Smooth muscle cell (in vitro differentiated cells): ENCODE measurements around the gene ACO2. TPM values are rescaled to one million over a fixed set of nuclear protein-coding genes. Genes with fewer than 3 reads are reported as not detected.

ENCODE experiments used
- DNase-seq: peaks from one replicate; lab custom pipeline; 2025; ENCODE audit not compliant: unreplicated experiment; lab: John Stamatoyannopoulos, UW
- H2AFZ ChIP-seq: fragments of 200-600 bp; sonication (generic); 2 replicates; pipeline ENCODE4 v1.6.0; 2016; ENCODE audit warnings: antibody characterized with exemption, low read depth, mild to moderate bottlenecking
- H3F3A ChIP-seq: fragments of 200-600 bp; sonication (generic); 2 replicates; pipeline ENCODE4 v1.6.0; 2017; ENCODE audit warnings: antibody characterized with exemption, low read depth
- H3K27ac ChIP-seq: fragments of 200-600 bp; sonication (generic); 2 replicates; pipeline ENCODE4 v1.5.1; 2016; ENCODE audit warnings: low read depth, mild to moderate bottlenecking
- H3K27me3 ChIP-seq: fragments of 200-600 bp; sonication (generic); 2 replicates; pipeline ENCODE4 v1.6.1; 2016; ENCODE audit warnings: low read depth, mild to moderate bottlenecking
- H3K36me3 ChIP-seq: fragments of 200-600 bp; sonication (generic); 2 replicates; pipeline ENCODE4 v1.5.1; 2016; ENCODE audit warnings: low read depth
- H3K4me1 ChIP-seq: fragments of 200-600 bp; sonication (generic); 2 replicates; pipeline ENCODE4 v1.5.1; 2016; ENCODE audit warnings: low read depth
- H3K4me2 ChIP-seq: fragments of 200-600 bp; sonication (generic); 2 replicates; pipeline ENCODE4 v1.6.0; 2016; ENCODE audit warnings: mild to moderate bottlenecking
- H3K4me3 ChIP-seq: fragments of 200-600 bp; sonication (generic); 2 replicates; pipeline ENCODE4 v1.5.1; 2016; ENCODE audit warnings: mild to moderate bottlenecking
- H3K79me2 ChIP-seq: fragments of 200-600 bp; sonication (generic); 2 replicates; pipeline ENCODE4 v1.6.0; 2016; ENCODE audit warnings: low read depth, mild to moderate bottlenecking
- H3K9ac ChIP-seq: fragments of 200-600 bp; sonication (generic); 2 replicates; pipeline ENCODE4 v1.6.0; 2016; ENCODE audit warnings: low read depth
- H3K9me3 ChIP-seq: fragments of 200-600 bp; sonication (generic); replicated peaks from 2 replicates; pipeline ENCODE4 v1.5.1; 2016; ENCODE audit warnings: low read depth
- H4K20me1 ChIP-seq: fragments of 200-600 bp; sonication (generic); 2 replicates; pipeline ENCODE4 v1.6.0; 2016; ENCODE audit warnings: low read depth
- CTCF ChIP-seq: fragments of 200-600 bp; sonication (generic); IDR thresholded peaks from 2 replicates; pipeline ENCODE4 v1.5.1; 2017; ENCODE audit warnings: borderline replicate concordance, mild to moderate bottlenecking, antibody characterized with exemption; ENCODE audit not compliant: insufficient read depth, poor library complexity, severe bottlenecking
- WGBS: methylation state at CpG from one replicate; pipeline ENCODE4 v1.1.7; 2016; ENCODE audit warnings: low lambda C conversion rate; 5-methylcytosine and 5-hydroxymethylcytosine counted together
- polyA plus RNA-seq: library from polyadenylated mRNA; unstranded; fragments of >200 nt; fragmentation: Nextera tagmentation; extraction: Ambion mirVana; gene quantifications from 2 replicates; pipeline ENCODE4 v1.2.1, GENCODE V29; 2016
- total RNA-seq: library from RNA; depleted of rRNA; stranded (reverse); fragments of >200 nt; gene quantifications from 2 replicates; pipeline ENCODE4 v1.2.3, GENCODE V29; 2014

ACO2 gene
- total and polyA plus RNA-seq, 2 experiments from 2014 or later = 33.0 to 72.1 TPM

- no peak overlapping the region for H2AFZ ChIP-seq
- 97% methylated on average over 6 of the region's 6 CpGs for WGBS
- no peak overlapping the region for H3K9ac ChIP-seq
- H3K36me3 ChIP-seq = no peaks in the 10 kb centered on the region
- peaks cover 4% of the 10 kb centered on the region for H3F3A ChIP-seq
- peaks cover 93% of the 10 kb centered on the region for H3K79me2 ChIP-seq
- H4K20me1 ChIP-seq = peaks cover 74% of the 10 kb centered on the region
- H3K4me1 ChIP-seq = peaks cover 16% of the 10 kb centered on the region
- H3K9me3 ChIP-seq = no peaks in the 10 kb centered on the region
- no peaks in the 10 kb centered on the region for H3K27me3 ChIP-seq
- no peak overlapping the region for H3K4me3 ChIP-seq
- TF ChIP-seq CTCF = no peak
- no peak overlapping the region for H3K27ac ChIP-seq
- H3K4me2 ChIP-seq = no peak overlapping the region
- no peak for DNase-seq
These were observed 6.0 kb downstream of the ACO2 start for GRCh38 chr22:41474872-41475451.

GRCh38 chr22:41478473-41478872 lies 9.6 kb downstream of the ACO2 start:
- no peak for DNase-seq
- H3K27me3 ChIP-seq = no peaks in the 10 kb centered on the region
- TF ChIP-seq CTCF = no peak
- H2AFZ ChIP-seq = no peak overlapping the region
- H3K4me3 ChIP-seq = no peak overlapping the region
- peaks cover 14% of the 10 kb centered on the region for H3F3A ChIP-seq
- H3K4me1 ChIP-seq = peaks cover 32% of the 10 kb centered on the region
- no peak overlapping the region for H3K4me2 ChIP-seq
- WGBS = 95% methylated on average over 1 of the region's 2 CpGs
- H3K9me3 ChIP-seq = no peaks in the 10 kb centered on the region
- H3K36me3 ChIP-seq = no peaks in the 10 kb centered on the region
- H3K79me2 ChIP-seq = peaks cover 79% of the 10 kb centered on the region
- peaks cover 96% of the 10 kb centered on the region for H4K20me1 ChIP-seq
- no peak overlapping the region for H3K9ac ChIP-seq
- no peak overlapping the region for H3K27ac ChIP-seq

- H3K79me2 ChIP-seq = peaks cover 78% of the 10 kb centered on the region
- H3K27me3 ChIP-seq = no peaks in the 10 kb centered on the region
- H3K9ac ChIP-seq = no peak overlapping the region
- H3K4me2 ChIP-seq = no peak overlapping the region
- no peaks in the 10 kb centered on the region for H3K9me3 ChIP-seq
- H2AFZ ChIP-seq = no peak overlapping the region
- peaks cover 18% of the 10 kb centered on the region for H3F3A ChIP-seq
- WGBS = 69% methylated on average over 7 of the region's 7 CpGs
- peak overlapping the region; percentile 28 for H3K27ac ChIP-seq
- H3K4me1 ChIP-seq = peaks cover 32% of the 10 kb centered on the region
- H3K4me3 ChIP-seq = no peak overlapping the region
- no peak for DNase-seq
- TF ChIP-seq CTCF = no peak
- no peaks in the 10 kb centered on the region for H3K36me3 ChIP-seq
- H4K20me1 ChIP-seq = peaks cover 96% of the 10 kb centered on the region
These were observed 10.1 kb downstream of the ACO2 start for GRCh38 chr22:41478891-41479521.
